GM18498 (cell line): ENCODE measurements around the gene CHST15.
"Not testable (repeated sequence)": the region's sequence is repeated elsewhere in the genome, so short reads cannot be mapped to it uniquely, and the experiment has no call there.

Experiments used
- ATAC-seq: cut with Tn5 transposase; IDR thresholded peaks from one replicate; pipeline ENCODE4 v1.9.1; 2021; ENCODE audit warnings: mild to moderate bottlenecking, moderate library complexity; ENCODE audit not compliant: unreplicated experiment

Gene CHST15

DNA sequence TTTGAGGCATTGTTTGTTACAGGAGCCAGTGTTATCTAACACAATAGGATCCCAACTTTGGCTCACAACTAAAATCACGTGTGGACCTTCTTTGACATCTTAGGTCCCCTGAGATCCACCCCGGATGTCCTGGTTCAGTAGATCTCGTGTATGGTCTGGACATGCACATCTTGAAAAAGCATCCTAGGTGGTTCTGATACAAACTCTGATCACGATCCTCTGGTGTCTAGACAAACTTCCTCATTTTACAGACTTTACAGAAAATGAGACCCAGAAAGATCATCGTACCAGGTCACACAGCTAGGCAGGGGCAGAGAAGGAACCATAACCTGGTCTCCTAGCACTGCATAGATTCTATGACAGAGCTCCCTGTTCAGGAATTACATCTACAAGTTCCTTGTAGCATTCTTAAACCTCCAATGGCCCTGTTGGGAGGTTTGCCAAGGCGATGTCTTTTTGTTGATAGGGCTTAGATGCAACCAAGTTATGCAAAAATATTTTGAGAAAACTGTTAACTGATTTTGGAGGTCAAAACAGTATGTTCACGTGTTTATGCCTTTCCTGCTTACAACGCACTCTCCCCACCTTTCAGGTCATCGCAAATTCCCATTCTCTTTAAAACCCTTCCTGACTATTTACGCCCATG lies 30.8 kb upstream of the CHST15 start:
- ATAC-seq = no peak

DNA sequence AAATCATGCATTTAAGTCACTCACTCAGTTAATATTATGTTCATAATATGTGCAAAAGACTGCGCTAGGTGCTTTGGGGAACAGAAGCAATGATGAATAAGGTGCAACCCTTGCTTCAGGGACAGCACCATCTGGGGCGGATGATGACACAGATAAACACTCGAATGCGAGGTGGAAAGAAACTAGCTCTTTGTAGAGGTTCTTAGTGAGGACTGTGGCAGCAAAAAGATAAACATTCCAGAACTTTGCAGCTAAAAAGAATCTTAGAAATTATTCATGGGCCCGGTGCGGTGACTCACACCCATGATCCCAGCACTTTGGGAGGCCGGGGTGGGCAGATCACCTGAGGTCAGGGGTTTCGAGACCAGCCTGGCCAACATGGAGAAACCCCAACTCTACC lies 29.8 kb upstream of the CHST15 start:
- no peak for ATAC-seq

DNA sequence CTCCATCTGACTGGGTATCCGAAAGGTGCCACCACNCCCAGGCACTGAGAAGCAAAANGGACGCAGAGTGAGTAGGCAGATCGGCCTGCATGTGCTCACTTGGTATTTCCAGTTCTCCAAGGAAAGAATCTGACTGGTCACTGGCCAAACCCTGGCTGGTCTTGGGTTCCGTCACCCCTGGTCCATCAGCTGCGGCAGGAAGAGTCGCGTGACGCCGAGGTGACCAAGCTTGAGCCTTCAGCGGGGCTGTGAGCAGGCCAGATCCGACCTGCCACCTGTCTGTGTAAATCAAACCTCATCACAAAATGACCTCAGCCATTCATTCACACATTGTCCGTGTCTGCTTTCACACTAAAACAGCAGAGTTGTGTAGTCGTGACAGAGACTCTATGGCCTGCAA lies 28.8 kb upstream of the CHST15 start:
- no peak for ATAC-seq

DNA sequence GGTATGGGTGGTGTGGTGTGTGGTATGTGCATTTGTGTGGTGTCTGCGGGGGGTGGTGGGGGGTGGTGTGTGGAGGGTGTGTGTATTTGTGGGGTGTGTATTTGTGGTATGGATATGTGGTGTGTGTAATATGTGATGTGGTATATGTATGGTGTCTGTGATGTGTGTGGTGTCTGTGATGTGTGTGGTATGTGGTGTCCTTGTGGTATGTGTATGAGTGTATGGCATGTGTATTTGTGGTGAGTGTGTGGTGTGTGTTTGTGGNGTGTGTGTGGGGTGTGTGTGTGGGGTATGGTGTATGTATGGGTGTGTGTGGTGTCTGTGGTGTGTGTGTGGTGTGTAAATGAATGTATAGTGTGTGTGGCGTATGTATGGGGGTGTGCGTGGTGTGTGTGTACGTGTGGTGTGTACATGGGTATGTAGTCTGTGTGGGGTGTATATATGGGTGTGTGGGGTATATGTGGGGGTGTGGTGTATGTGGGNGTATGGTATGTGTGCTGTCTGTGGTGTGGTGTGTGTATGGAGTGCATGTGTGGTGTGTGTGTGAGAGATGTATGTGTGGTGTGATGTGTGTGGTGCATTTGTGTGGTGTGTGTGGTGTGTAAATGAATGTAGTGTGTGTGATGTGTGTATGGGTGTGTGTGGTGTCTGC lies 27.1 kb upstream of the CHST15 start:
- no peak for ATAC-seq

DNA sequence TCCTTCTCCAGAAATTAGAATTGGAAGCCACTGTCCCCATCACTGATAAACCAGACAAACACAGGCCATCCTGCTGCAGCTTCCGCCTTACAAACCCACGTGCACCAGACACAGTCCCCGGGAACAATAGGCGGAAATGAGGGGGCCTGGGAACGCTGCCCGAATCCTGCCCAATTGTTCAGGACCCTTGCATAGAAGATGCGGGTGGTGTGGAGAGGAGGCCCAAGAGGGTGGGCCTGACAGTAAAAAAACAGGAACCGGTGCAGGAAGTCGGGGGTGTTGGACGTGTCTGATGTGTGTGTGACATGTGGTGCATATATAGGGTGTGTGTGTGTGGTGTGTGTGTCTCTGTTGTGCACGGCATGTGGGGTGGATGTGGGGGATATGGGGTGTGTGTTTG lies 26.5 kb upstream of the CHST15 start:
- no peak for ATAC-seq

DNA sequence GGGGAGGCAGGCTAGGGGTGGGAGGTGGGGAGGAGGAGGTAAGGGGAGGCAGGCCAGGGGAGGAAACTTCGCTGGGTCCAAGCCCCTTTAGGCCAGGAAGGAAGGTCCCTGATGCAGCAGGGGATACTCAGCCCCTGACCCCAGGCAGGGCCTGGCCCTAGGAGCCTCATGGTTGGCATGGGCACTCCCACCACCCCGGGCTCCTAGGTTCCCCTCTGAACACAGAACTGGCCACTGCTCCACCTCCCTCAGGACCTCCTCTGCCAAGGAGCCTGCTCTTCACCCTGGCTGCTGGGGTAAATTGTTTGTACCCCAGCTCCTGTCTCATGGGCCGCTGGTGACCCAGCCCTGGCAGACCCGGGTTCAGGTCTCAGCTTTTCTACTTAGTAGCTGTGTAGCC lies 25.8 kb upstream of the CHST15 start:
- ATAC-seq = no peak

DNA sequence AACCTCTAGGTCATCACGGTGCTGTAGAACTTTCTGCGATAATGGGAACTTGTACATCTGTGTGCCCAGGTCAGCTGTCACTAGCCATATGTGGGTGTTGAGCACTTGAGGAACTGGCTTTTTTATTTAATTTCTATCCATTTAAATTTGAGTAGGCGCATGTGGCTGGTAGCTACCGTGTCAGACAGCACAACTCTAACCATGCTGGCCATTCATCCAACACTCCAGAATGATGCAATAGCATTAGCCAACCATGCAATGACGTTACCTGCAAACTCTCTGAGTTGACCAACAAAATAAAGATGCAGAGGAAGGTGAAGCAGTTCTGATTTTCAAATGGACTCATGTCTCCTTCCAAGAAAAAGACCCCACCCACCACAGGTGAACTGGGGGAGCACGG lies 24.4 kb upstream of the CHST15 start:
- no peak for ATAC-seq

DNA sequence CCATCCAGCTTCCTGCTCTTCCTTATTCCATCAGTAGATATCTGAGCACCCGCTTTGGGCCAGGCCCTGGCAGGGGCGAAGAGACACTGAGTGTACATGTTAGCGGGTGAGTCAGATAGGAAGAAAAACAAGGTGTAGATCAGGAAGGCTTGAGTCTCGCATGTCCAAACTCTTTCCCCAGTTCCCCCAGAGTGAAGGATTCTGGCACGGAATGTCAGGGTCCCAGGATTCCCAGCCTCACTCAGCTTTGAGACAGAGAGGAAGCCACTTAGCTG lies 24.1 kb upstream of the CHST15 start:
- no peak for ATAC-seq

DNA sequence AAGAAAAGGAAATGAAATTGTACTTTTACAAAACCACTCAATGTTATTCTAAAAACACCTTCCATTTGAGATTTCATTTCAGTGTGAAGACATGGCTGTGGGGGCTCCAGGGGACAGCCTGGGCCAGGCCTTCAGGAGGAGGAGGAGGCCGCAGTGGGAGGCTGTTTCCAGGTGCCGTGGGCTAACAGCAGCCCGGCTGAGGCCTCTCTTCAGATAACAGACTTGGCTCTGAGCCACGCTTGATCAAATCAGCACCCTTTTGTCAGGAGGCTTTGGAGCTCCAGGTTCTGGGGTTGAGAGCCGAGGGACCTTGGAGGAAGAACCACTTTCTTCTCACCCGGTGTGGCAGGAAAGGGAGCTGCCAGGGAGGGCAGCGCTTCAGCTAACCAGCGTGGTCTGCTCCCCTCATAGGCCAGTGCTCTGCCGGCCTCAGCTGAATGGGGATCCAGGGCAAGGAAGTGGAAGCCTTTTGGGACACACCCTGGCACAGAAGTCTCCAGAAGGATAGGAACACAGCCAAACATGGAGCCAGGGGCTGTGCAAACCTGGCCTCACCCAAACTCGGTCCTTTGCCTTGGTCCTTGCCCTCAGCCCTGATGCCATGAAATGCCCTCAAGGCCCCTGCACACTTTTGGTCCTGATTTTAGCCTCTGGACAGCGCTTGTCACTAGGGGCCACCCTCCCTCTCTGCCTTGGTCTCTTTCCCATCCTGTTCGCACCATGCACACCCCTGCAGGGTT lies 23.5 kb upstream of the CHST15 start:
- no peak for ATAC-seq

DNA sequence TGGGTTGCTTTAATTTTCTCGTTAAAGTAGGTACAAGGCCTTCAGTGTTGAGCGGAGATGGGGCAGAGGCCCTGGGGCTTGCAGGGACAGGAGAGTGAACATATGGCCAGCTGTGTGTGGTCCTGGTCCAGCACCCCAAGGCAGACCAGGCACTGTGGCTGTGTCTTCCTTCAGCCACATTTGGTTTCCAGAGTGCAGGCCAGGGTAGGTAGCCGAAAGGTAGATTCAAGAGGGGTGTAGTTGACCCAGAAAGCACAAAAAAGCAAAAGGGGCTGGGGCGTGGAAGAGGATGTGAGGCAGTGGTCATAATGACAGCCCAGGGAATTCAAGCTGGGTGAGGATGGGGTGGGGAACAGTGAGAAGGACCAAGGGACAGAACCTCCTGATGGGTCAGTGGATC lies 21.3 kb upstream of the CHST15 start:
- no peak for ATAC-seq

DNA sequence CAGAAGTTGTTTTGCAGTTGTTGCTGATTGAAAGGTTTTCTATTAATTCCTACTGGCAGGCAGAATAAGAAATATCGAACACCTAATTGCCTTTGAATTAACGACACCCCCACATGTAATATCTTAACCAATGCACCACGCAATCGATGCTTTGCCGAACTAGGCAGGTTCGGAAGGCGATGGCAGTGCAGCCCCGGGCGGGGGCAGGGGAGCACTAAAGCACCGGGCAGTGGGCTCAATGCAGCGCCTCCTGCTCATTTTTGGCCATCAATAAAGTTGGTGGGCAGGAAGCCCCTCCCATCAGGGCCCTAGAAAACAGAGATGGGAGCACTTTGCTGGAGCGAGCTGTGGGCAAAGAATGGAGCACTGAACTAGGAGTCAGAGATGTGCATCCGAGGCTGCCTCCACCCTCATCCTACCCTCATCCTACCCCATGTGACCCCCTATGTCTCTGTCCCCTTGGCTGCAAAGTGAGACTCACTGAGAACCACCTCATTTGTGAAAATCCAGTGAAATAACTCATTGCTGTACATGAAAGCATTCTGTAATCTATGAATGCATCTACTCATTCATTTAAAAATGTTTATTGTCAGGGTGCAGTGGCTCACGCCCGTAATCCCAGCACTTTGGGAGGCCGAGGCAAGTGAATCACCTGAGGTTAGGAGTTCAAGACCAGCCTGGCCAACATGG lies 19.6 kb upstream of the CHST15 start:
- no peak for ATAC-seq

DNA sequence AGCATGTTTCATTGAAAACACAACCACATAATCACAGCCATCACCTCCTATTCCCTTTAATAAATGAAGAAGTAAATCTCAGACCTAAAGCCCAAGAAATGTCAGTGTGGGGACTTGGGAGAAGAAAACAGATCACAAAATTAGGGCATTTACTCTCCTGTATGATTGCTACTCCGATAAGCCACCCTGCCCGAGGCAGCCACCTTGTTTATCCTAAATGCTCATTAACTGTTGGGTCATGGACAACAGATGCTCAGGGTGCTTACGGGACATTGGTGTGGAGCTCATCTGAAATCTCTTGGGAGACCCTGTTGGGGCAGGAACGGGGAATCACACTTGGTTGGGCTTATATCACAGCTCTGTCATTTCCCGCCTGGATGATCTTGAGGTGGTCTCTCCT lies 17.5 kb upstream of the CHST15 start:
- ATAC-seq = no peak

DNA sequence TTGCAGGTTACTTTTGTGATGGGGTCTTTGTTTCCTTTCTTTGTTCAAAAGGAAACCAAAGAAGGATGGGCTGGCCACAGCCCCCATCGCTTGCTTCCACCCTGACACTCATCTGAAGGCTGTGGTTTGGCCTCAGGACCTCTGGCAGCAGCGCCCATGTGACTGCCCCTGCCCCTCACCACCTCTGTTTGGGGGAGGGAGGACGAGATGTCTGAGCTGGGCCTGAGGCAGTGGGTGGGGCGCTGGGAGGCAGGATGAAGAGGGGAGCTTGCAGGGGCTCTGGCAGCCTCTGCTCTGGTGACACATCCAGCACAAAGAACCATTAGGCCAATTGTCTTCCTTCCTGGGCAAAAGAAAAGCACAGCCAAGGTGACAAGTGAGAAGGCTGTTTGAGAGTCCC lies 15.9 kb upstream of the CHST15 start:
- ATAC-seq = no peak

DNA sequence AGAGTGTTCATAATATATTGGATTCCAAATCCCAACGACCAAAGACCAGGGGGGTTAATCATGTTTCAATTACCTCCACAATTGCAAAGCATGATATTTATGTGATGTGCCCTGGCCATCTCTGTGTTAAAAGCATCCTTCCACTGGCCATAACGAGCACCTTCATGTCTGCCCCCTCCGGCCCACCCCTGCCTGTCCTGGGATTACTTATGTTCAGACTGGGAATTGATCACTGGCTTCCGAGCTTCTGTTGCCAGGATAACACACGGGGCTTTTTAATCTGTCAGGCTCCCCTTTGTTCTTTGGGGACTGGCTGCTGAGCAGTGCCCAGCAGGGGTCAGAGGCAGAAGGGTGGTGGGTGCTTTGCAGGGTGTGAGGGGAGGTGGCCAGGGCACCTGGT lies 13.7 kb upstream of the CHST15 start:
- ATAC-seq = no peak

DNA sequence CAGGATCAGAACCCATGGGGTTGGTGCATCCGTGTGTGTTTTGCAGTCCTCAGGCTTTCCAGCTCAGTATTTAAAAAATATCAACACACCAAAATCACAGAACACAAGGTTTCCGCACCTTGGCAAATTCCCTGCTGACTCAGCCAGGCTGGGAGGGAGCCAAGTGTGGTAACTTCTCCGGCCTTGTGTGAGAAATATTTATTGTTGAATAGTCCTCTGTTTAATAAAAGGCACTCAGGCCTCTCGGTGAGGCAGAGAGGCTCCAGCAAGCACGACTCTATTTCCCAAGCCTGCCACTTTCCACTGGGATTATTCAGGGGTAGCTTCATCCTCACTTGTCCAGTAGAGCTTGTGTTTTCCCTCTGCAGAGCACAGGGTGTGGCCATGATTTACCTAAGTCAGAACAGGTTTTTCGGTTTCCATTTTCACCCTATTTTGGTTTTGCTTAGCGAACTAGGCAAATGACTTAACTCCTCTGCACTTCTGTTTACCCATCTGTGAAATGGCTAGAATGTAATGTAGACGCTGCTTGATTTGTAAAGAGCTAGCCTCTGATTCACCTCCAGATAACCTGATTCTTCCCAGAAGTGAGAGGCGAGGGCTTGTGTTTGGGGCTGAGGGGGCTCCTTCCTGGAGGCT lies 13.0 kb upstream of the CHST15 start:
- peak; percentile 81 for ATAC-seq

DNA sequence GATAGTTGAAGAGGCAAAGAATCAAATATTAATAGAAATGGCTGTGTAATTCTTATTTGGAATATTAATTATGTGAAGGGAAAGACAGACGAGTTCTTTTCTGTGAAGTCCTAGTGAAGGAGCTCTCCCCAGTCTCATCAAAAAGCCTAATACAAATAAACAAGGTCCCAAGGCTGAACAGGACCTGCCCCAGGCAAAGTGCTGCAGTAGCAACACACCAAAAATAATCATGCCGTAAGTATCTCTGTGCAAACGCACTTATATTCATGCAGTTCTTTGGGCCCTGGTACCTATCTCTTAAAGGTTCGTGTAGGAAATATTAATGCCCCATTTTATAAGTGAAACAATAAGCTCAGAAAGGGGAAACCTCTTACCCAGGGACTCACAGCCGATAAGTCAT lies 12.2 kb upstream of the CHST15 start:
- ATAC-seq = no peak

DNA sequence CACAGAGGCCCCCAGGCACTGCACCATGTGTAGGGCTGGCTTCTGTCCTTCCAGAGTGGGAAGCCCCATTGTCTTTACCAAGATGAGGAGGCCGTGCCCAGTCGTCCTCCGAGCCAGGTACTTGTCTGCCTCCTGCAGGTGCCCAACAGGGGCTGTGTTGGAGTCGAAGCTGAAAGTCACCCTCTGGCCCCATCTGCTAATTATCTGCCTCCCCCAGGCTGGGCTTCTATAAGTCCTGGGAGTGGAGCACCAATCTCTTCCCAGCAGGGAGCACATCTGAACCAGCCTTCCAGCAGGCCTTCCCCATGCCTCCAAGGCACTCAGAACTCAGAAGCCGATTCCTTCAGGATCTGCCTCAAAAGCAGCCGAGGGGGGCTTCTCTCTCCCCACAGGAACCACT lies 11.6 kb upstream of the CHST15 start:
- no peak for ATAC-seq

DNA sequence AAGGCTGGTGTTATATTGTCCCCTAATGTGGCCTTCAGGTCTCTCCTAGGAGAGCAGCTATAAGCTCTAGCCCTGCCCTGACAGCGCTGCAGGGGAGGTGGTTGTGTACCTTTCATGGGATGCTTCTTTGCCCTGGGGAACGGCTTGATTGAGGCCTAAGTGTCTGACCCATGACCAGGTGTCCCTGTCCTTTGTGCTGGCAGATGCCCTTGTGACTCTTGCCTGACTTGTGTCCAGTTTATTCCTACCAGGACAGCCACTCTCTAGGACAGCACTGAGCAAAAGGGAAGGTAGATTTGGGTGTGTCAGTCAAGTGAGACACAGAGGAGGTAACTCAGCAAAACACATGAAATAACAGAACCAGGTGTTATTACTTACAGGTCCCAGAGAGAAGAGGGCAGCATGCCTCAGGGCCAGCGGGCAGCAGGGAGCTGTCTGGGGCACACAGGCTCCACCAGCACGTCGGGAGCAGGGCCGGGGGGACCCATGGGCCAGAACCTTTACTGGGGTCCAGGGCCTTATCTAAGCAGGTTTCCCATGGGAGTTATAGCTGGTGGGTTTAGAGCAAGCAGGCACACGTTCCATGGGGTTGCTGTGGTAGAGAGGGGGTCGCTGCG lies 10.7 kb upstream of the CHST15 start:
- ATAC-seq = no peak

DNA sequence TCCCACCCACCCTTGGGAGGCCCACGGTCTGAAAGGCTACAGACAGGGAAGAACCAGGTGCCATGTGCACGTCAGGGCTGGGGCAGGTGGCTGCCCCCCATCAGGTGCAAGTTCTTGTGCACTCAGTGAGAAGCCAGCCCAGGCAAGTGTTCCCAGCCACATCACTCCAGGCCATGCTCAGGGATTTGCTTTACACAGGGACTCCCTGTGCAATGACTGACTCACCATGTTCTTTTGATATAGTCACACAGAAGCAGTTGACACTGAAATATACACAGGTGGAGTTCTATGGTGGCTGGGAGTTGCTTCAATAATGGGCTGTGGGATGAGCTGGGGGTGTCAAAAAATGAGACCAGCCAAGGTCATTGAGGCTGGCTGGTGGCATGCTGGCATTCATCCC lies 8.0 kb upstream of the CHST15 start:
- no peak for ATAC-seq

DNA sequence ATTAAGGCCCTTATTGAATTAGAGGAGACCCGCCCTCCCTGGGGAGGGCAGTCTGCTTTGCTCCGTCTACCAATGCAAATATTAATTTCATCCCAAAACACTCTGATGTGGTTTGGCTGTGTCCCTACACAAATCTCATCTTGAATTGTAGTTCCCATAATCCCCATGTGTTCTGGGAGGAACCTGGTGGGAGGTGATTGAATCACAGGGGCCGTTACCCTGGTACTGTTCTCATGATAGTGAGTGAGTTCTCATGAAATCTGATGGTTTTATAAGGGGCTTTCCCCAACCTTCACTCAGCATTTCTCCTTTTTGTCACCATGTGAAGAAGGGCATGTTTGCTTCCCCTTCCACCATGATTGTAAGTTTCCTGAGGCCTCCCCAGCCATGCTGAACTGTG lies 7.3 kb upstream of the CHST15 start:
- ATAC-seq = not testable (repeated sequence)

DNA sequence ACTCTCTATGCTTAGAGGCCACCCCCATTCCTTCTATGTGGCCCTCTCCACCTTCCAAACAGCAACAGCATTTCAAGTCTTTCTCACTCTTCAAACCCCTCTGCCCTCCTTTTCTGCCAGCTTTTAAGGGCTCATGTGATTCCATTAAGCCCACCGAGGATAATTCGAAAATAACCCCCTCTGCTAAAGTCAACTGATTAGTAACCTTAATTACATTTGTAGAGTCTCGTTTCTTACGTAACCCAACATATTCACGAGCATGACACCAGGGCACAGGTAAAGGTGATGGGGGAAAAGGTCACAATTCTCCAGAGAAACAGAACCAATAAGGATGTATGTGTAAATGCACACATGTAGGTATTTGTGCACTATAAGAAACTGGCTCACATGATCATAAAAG lies 6.7 kb upstream of the CHST15 start:
- no peak for ATAC-seq
